COLO829 (cell line): ENCODE measurements around the gene ALK.

ENCODE experiments used
- DNase-seq: peaks from one replicate; pipeline ENCODE4 v3.0.0; 2012; ENCODE audit warnings: low spot score

Gene ALK

DNA sequence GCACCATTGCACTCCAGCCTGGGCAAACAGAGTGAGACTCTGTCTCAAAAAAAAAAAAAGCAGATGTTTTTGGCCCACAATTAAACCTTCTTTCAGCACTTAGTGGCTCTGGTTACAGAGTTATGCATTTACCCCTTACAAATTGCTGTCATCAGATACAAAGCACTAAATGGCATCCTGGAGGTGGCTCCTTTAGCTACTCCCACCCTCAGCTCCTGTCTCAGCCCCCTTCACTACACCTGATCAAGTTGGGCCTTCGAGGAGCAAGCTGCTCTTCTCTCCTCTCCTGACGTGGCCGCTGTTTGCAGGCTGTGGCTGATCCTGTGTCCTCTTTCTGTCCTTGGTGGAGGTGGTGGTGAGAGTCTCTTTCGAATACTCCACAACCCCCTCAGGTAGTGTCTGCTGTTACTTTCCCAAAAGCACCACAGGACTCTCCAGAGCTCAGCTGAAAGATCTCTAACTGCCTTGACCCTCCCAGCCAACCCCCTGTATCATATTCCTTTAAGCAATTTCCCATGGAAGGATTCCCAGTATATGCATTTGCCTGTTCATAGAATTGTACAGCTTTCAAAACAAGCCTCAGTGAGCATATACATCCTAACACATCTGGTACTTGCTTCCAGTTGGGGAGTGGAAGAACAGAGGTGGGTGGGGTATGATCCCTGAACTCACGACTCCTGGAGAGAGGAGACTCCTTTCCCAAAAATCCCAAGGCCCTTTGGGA lies 520.3 kb downstream of the ALK start:
- DNase-seq = no peak

DNA sequence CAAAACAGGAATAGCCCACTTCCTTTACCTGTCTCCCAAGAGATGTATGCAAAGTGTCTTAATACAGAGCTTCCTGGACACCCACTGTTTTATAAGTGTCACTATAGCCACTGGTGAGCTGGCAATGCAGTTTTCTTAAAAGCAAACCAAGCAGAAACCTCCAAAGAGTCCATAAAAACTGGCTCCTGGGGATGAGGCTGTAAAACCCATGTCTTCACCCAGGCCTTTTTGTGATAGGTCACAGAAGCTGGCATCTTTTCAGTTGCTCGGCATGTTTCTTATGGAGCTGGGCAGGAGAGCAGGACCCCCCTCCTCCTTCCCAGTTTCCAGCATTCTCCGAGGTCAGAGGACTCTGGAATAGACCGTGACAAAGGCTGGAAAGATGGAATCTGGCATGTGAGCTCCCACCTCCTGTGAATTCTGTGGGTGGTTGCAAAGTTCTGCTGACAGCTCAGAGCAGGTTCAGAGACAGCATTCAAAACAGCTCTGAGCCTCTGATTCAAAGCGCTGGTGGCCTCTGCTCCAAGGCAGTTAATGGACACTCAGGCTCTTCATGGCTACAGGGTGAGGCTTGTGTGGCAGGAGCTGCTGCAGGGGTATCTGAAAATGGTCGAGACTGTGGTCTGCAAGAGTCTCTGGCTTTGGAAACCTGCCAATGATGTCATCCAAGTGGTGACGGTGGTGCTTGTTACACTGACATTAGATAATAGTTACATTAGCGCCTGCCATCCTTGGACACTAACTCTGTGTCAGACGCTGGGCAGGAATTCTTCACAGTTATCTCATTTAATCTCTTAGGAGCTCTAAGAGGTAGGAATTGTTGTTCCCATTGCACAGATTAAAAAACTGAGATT lies 522.8 kb downstream of the ALK start:
- no peak for DNase-seq

DNA sequence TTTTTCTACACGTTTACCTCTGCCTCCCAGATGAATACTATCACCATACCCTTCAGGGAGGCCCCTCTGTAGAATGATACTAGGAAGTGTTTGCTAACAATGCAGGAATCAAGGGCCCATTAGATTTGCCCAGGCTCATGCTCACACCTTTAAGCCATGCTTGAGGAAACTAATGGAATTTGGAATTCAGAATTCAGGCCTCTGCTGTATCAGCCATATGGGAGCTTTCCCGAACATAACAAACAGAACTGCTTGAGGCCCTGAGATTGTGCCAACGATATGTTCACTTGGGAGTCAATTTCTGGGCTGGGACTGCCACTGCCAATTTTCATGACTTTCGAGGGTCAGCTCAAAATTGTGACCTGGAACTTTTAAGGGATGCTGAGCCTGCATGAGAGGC lies 523.7 kb downstream of the ALK start:
- no peak for DNase-seq

DNA sequence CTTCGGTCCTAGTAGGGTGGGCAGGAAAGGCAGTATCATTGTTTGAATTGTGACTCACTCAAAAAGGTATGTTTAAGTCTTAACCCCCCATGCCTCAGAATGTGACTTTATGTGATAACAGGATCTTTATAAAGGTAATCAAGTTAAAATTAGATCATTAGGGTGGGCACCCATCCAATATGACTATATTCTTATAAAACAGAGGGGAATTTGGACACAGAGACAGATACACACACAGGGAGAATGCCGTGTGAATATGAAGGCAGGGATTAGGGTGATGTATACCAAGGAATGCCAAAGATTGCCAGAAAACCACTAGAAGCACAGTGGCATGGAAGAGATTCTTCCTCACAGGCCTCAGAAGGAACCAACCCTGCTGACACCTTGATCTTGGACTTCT lies 524.3 kb downstream of the ALK start:
- no peak for DNase-seq

DNA sequence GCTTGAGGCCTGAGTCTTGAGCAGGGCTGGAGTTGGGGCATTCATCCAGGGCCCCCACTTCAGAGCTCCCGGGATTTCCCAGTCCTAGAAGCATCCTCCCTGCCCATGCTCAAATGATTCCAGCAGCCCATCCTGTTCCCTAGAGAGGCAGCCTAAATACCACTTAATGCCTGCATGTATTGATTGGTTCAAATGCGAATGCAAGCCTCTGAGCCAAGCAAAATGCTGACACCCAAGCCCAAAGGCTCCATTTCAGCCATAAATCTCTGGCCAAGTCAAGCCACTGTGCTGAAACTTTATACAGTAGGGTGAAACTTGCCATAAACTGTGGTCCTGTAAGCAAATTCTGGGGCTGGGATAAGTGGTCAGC lies 526.4 kb downstream of the ALK start:
- no peak for DNase-seq

DNA sequence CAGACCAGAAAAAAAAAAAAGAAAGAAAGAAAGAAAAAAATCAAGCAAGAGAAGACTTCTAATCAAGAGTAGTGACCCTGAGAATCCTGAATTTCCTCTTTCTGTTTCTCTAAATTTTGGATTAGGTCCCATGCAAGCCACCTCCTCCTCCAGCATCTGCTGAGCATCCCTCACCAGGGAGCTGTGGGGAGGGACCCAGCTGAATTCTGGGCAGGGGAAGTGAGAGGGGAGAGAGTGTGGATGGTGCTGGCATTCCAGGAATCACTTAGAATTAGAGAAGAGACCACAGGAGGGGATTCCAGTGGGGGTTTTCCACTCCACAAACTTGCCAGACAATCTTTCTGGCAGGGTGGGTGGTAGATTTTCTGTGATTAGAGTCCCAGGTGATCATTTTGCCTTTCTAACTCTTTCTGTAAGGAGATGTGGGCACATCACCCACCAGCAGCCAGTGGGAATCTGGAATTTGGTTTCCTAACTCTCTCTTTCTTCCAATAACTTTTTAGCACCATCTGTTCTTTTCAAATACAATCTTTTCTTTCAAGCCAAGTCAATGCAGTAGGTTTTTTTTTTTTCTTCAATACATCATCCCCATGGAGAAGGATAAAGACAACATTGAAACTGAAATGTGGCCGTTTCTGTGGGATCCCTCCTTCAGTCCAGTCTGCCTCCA lies 526.9 kb downstream of the ALK start:
- DNase-seq = no peak

DNA sequence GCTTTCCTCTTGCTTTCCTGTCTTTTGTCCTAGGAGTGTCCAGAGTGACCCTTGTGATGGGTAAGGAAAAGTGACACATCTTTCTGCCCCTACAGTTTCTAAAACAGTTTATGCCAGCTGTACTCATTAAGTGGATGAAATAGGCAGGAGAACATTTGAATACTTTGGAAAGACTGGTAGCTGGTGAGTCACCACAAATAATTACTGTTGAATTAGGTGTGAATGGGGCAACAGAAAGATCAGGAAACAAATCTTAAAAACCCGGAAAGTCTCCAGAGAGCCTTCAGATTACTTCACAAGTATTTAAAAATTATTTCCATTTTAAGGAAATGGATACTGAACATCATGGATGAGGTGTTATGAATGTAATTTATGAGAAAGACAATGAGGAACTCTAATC lies 527.7 kb downstream of the ALK start:
- DNase-seq = no peak

DNA sequence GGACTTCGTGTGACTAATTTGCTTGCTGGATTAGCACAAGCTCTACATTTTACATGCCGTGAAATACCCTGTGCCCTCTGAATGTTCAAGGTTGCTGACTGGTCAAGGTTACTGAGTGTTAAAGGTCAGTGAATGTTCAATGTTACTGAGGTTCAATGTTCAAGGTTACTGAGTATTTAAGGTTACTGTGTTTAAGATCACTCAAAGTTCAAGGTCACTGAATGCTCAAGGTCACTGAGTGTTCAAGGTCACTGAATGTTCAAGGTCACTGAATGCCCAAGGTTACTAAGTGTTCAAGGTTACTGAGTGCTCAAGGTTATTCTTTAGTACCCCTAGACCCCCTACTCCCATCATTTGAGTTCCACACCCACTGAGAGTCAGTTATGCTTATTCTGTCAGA lies 528.6 kb downstream of the ALK start:
- no peak for DNase-seq

DNA sequence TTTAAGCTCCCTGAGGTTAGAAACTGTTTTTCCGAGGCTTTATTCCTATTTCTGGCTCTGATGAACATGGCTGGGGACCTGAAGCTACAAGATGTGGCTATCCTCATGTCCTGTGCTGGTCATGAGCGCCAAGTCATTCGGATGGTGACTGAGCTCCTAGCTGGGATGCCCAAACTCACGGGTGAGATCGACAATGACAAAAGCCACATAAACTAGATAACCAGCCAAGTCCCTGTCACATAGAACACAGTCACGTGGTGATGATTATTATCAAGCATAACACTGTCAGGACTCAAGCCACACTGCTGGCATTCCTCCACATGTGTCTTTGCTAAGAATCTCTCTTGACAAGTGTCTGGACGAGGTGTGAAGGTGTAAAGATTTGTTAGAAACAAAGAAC lies 531.2 kb downstream of the ALK start:
- DNase-seq = no peak

DNA sequence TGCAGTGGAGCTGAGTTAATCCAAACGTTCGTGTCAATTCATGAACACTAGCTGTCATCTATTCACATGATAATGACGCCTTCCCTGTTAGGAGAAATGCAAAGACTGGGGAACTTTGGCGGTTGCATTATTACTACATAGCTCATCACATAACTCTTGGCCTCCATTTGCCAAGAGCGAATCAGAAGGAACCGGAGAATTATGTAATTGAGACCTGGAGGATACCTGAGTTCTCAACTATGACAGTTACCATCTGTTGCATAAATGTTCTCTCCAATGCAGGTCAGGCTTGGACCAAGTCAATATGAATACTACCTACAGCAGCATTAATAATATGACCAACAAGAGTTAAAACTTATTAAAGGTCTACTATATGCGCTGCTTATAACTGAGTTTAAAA lies 531.7 kb downstream of the ALK start:
- no peak for DNase-seq

DNA sequence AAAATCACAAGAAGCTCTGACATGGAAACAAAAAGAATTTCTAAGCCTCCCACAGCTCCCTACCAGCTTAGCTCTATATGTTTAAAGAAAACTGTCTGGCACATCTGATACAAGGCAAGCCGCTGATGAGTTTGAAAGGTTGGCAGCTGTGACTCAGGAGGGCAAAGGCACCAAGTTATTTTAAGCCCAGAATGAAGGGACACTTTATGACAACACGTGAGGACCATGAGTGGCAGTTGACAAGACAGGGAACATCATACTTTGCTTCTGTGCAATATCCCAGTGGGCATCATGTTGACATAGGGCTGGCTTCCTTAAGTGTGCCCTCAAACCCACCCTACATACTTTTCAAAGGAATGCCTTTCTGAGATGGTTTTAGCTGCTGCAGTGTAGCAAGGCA lies 533.3 kb downstream of the ALK start:
- DNase-seq = no peak

DNA sequence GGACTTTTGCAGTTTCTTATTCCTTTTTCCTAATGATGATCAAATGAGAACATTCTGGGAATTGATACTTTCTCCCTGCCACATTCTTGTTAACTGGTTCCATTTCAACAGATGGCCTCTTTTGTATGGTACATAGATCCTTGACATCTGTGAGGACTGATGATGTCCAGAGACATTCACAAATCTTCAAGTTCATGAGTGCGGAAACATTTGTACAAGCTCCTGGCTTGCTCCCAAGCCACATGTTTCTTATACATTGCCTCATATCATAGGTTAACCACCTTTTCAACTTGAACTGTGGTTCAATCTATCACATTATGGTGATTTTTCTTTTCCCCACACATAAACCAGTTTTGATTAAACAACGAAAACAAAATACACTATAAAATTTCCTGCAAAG lies 538.9 kb downstream of the ALK start:
- no peak for DNase-seq

DNA sequence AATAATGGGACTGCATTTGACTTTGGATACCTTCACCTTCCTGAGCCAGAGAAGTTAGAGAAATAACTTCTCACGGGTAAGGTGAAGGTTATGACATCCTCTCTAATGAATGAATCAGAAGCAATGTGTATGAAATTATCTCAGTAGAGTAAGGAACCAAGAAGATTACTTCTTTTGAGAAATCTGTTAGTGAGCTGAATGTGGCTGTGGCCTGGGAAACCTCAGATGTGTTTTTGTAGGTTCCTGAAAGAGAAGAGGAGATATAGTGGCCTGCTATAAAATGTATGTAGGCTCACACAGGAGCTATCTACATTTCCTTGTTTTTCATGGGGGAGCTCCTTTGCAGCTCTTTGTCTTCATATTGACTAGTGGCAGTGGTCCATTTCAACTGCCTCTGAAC lies 543.6 kb downstream of the ALK start:
- no peak for DNase-seq

DNA sequence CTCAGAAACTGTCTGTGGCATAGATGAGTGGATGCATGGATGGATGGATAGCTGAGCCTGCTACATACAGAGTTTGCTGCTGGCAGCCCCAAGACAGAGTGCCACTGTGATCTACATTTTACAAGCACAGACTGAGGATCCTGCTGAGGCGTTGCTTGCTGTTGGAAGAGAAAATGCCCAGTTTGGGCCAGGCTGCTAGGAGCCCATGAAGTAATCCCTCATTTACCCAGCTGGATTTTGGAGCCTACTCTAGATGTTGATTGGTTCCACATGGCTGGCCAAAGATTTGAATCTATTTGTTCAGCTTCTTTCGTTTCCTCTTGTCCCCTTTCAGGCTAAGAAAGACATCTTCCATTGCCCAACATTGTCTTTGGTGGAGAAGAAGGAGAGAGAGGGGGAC lies 544.8 kb downstream of the ALK start:
- DNase-seq = no peak

DNA sequence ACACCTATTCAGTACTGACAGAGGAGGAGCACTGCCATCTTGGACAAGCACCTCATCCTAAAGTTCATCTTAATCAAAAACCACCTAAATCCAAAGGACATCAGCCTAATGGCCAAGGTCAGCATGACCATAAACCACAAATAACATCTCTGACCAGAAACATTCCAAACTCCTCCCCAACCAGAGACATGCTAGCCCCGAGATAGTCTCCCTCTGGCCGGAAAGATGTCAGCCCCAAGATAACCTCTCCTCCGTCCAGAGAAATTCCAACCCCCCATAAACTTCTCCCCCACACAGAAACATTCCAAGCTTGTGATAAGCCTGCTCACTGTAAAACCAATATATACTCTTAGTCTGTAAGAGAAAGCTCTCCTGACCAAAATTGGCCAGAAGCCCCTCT lies 545.5 kb downstream of the ALK start:
- DNase-seq = no peak

DNA sequence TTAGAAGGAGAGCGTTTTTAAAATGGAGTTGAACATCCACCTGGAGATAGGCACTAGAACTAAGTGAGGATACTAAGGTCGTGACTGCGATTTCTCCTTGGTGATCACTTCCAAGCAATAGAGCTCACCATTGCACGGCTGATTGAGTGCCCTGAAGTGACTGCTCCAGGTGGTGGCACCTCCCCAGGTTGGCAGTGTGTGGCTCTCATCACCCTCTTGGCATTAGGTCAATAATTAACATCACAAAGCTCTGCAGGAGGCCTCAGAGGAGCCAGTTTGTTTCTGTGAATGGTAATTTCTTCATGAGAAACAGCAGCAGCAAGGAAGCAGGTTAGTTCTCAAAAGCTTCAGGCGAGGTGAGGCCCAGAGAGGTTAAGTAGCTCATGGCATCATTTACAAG lies 546.6 kb downstream of the ALK start:
- no peak for DNase-seq

DNA sequence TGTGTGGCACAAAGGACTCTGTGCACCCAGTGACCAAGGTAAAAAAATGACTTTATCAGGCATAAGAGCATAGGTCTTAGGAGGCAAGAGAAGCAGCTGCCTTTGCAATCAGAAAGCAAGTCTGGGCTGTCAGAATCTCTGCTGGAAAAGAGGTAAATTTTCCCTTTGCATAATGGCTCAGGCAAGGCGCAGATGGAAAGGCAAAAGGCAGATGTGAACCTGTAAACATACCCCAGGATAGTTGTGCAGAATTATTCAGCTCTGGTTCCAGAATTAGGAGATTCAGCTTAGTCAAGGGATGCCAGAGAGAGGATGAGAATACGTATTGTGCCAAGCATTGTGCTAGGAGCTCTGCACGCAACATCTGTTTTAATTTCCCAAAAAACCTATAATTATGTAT lies 547.5 kb downstream of the ALK start:
- no peak for DNase-seq

DNA sequence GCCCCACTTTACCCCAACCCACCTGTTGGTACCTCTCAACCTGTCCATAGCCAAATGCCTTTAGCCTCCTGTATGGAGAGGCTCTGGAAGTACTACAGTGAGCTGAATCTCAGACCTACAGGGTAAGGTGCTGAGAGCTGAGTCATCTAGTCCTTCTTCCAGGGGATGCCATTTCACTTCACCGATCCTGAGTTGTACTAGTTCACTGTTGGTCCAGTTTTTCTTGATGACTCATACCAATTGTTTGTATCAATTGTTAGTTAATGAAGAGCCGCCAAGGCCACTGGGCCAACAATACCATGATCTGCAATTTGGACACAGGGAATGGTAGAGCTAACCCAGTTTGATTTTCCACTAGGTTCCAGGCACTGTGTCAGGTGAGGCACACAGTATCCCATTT lies 549.2 kb downstream of the ALK start:
- no peak for DNase-seq

DNA sequence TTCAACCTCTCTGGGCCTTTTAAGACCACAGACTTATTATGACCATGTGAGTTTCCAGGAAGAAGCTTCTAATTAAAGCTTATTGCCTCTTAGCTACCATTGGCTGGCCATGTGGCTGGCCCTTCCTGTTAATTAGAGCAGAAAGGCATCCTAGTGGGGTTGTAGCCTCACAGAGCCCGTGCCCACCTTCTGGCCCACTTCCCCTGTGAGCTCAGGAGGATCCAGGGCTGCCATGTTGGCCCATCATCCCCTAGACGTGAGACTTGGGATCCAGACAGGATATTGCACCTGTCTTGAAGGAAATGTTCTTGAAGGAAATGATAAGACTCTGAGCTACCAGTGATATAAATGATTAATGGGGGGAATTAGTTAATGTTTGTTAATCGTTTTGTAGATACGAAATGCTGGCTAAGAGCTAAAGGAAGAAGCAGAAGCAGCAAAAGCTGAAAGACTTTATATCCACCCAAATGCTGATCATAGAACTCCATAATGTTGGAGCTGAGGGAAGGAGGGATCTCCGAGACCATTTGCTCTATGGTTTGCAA lies 550.7 kb downstream of the ALK start:
- no peak for DNase-seq

DNA sequence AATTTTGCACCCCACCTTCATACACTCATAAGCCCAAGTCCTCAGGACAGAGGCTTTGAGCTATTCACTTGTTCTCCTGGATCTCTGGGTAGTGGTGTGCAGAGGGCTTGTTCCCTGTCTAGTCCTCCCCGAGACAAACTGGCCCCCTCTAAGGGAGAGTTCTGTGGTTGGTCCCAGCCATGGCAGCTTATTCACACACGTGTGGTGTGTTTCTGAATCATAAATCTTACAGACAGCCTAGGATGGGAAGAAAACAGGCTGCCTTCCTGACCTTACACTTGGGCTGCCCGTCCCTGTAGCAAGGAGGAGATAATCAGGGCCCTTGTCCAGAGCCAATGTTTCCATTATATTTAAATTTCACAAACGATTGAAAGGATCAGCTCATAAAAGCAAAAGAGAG lies 551.2 kb downstream of the ALK start:
- no peak for DNase-seq

DNA sequence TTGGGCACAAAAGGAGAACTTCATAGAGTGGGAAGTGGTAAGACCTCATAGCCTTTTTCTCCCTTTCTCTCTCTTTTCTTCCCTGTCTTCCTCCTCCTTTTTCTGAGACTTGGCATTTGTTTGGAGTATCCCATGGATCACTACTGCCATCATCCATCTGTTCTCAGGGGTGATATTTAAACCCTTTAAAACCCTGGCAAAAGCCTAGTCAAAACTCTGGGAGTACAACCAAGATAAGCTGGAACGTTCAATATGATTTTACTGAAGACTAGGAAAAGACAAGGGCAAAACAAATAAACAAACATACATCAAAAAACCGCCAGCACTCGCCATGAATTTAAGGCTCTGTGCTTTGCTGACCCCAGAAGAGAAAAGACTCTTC lies 552.7 kb downstream of the ALK start:
- no peak for DNase-seq

DNA sequence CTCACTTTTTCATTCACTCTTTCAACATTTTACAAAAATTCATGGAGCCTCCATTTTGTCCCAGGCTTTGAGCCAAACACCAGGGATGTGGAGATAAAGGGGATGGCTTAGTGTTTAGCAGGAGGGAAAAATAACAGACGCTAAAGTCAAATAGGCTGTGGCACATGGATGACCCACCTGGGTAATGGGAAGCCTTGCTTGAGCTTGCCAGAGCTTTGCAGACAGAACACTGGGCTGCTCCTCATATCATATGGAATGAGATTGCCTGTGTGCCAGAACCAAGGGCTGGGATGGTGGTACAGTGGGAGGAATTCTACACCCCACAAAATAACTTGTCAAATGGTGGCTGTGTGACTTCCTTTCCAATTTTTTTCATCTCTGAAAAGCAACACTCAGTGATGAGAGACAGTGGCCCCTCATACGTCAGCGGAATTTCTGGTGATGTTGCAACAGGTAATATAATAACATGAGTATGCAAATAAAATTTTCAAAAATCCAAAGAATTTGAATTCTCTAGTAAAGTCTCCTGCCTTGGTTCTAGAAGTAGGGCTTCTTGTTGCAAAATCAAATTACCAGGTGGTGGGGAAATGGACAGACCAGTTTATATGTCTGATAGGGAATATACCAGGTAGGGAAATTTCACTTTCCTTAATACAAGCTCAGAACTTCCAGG lies 553.3 kb downstream of the ALK start:
- no peak for DNase-seq

DNA sequence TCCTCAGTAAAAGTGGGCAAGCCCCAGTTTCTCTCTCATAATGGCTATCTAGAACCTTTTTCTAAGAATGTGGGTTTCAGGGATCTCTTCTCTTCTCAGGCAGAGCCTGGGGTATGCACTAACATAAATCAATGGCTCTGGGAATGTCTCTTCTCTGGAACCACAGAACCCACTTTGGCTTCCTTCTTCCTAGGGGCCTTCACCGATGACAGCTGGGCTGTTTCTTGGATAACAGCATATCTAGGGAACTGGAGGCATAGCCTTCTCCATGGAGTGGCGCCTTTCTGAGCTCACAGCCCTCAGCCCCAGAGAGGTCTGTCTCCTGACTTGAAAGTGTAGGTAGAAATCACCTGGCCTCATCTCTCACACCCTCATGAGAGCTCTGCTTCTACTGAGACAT lies 558.3 kb downstream of the ALK start:
- no peak for DNase-seq
